Lower leg skin (tissue), 4 donors: ENCODE measurements around the gene TMEM233. TPM values are rescaled to one million over a fixed set of nuclear protein-coding genes. Genes with fewer than 3 reads are reported as not detected.
"Not testable (repeated sequence)": the region's sequence is repeated elsewhere in the genome, so short reads cannot be mapped to it uniquely, and the experiment has no call there.

Experiments used
- DNase-seq, 2 donors: peaks; one replicate each; pipeline ENCODE4 v3.0.0-alpha.2; 2019; ENCODE audit warnings: low spot score in 2 of 2
- H3K4me3 ChIP-seq: fragments of 200-600 bp; sonication (generic); 2 replicates; pipeline ENCODE4 v1.5.1; 2017; ENCODE audit warnings: mild to moderate bottlenecking, low read depth; ENCODE audit not compliant: poor library complexity, severe bottlenecking
- POLR2A ChIP-seq, 2 donors: fragments of 450-650 bp; IDR thresholded peaks; one replicate each; pipeline ENCODE4 v1.6.1; 2016 to 2017; ENCODE audit warnings: antibody characterized with exemption in 2 of 2, mild to moderate bottlenecking in 1 of 2, moderate library complexity in 1 of 2
- WGBS, 2 donors: methylation state at CpG; one replicate each; pipeline ENCODE4 v1.1.5; 2018; 5-methylcytosine and 5-hydroxymethylcytosine counted together
- intact Hi-C: fragments of 100-400 bp; cut with DNase I; formaldehyde crosslinking; loops from one replicate; pipeline ENCODE4 v1.15.0; 2023; ENCODE audit warnings: low total_unique reads
- total RNA-seq, 4 donors: library from RNA; depleted of rRNA; stranded (reverse); fragments of >200 nt; gene quantifications; one replicate each; pipeline ENCODE4 v1.1.0, GENCODE V29; 2016
- TF ChIP-seq, protein P1 (sequence below), 3 donors: fragments of 450-650 bp; IDR thresholded peaks; one replicate each; pipeline ENCODE4 v1.5.1; 2016; ENCODE audit warnings: antibody characterized with exemption in 3 of 3, mild to moderate bottlenecking in 3 of 3, moderate library complexity in 2 of 3

Gene TMEM233
- total RNA-seq, 4 donors from 2014 or later = 0.06 TPM; not detected in 3

- TF ChIP-seq, protein P1, sequence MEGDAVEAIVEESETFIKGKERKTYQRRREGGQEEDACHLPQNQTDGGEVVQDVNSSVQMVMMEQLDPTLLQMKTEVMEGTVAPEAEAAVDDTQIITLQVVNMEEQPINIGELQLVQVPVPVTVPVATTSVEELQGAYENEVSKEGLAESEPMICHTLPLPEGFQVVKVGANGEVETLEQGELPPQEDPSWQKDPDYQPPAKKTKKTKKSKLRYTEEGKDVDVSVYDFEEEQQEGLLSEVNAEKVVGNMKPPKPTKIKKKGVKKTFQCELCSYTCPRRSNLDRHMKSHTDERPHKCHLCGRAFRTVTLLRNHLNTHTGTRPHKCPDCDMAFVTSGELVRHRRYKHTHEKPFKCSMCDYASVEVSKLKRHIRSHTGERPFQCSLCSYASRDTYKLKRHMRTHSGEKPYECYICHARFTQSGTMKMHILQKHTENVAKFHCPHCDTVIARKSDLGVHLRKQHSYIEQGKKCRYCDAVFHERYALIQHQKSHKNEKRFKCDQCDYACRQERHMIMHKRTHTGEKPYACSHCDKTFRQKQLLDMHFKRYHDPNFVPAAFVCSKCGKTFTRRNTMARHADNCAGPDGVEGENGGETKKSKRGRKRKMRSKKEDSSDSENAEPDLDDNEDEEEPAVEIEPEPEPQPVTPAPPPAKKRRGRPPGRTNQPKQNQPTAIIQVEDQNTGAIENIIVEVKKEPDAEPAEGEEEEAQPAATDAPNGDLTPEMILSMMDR (IDR thresholded peaks at IDR 0.05) = no peak
- no peak for TF ChIP-seq POLR2A (IDR thresholded peaks at IDR 0.05)
- no peak overlapping the region for H3K4me3 ChIP-seq
- intact Hi-C loops = no loop called here
- DNase-seq = no peak
- WGBS, 2 donors = 64 to 70% methylated on average over 4 of the region's 4 CpGs
Measured at GRCh38 chr12:119649202-119649808, 55.7 kb downstream of the TMEM233 start.

GRCh38 chr12:119652665-119653064 lies 59.1 kb downstream of the TMEM233 start:
- TF ChIP-seq, protein P1 (IDR thresholded peaks at IDR 0.05) = no peak
- TF ChIP-seq POLR2A (IDR thresholded peaks at IDR 0.05) = no peak
- H3K4me3 ChIP-seq = no peak overlapping the region
- intact Hi-C loops = no loop called here
- DNase-seq = no peak
- WGBS, 2 donors = 63 to 72% methylated on average over 3 of the region's 3 CpGs

GRCh38 chr12:119657001-119657400 lies 63.4 kb downstream of the TMEM233 start:
- DNase-seq, intact Hi-C loops, H3K4me3 ChIP-seq: not testable (repeated sequence)
- 54 to 65% methylated on average over 2 of the region's 2 CpGs for WGBS, 2 donors

DNA sequence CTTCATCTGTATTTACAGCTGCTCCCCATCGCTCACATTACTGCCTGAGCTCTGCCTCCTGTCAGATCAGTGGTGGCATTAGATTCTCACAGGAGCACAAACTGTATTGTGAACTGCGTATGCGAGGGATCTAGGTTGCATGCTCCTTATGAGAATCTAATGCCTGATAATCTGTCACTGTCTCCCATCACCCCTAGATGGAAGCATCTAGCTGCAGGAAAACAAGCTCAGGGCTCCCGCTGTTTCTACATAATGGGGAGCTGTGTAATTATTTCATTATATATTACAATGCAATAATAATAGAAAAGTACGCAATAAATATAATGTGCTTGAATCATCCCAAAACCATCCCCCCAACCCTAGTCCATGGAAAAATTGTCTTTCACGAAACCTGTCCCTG lies 64.6 kb downstream of the TMEM233 start:
- intact Hi-C loops, DNase-seq, H3K4me3 ChIP-seq: not testable (repeated sequence)
- WGBS, 2 donors = 91 to 93% methylated on average over 6 of the region's 6 CpGs

DNA sequence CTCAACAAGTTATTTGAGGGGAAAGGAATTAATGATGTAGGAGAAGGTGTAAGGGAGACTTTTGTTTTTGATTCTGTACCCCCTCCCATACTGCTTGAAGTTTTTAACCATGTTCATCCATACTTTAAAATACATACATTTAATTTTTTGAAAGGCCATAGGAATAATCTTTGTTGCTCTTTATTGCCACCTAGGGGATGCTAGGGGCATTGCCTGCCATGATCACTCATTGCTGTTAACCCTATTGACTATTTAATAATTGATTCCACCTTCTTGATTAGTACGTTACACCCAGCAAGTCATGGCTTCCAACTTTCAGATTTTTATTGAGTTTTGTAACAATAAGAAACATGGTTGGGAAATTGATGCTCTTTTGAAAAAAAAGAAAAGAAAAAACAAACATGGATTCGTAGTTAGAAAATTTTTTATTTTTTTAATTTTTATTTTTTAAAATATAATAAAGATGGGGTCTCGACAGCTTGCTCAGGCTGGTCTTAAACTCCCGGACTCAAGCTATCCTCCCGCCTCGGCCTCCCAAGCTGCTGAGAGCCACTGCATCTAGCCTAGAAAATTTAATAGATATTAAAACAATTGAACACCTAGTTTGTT lies 65.8 kb downstream of the TMEM233 start:
- 35 to 36% methylated on average over 6 of the region's 6 CpGs for WGBS, 2 donors
- H3K4me3 ChIP-seq = no peak overlapping the region
- TF ChIP-seq, protein P1 (IDR thresholded peaks at IDR 0.05) = no peak
- no peak for TF ChIP-seq POLR2A (IDR thresholded peaks at IDR 0.05)
- intact Hi-C loops = no loop called here
- peak in 1 of 2 donors; percentile 14 for DNase-seq

- intact Hi-C loops = no loop called here
- TF ChIP-seq, protein P1 (IDR thresholded peaks at IDR 0.05) = no peak
- TF ChIP-seq POLR2A (IDR thresholded peaks at IDR 0.05) = no peak
- DNase-seq = no peak
- 68 to 76% methylated on average over 5 of the region's 5 CpGs for WGBS, 2 donors
- no peak overlapping the region for H3K4me3 ChIP-seq
Measured at GRCh38 chr12:119660076-119660475, 66.5 kb downstream of the TMEM233 start.

GRCh38 chr12:119661882-119662281 lies 68.3 kb downstream of the TMEM233 start:
- no peak for DNase-seq
- no peak overlapping the region for H3K4me3 ChIP-seq
- no peak for TF ChIP-seq POLR2A (IDR thresholded peaks at IDR 0.05)
- TF ChIP-seq, protein P1 (IDR thresholded peaks at IDR 0.05) = no peak
- WGBS, 2 donors = 59 to 61% methylated on average over 4 of the region's 4 CpGs
- intact Hi-C loops = no loop called here
